Activated naive CD8-positive, alpha-beta T cell (primary cell): ENCODE data around the gene PDE4A.
"Not testable (repeated sequence)": the region's sequence is repeated elsewhere in the genome, so short reads cannot be mapped to it uniquely, and the experiment has no call there.

Experiments used
- H3K27ac Mint-ChIP-seq: one replicate; pipeline ENCODE4 v1.8.0; 2021; ENCODE audit warnings: mixed read lengths
- H3K27me3 Mint-ChIP-seq: one replicate; pipeline ENCODE4 v1.8.0; 2021; ENCODE audit warnings: mixed read lengths
- H3K36me3 Mint-ChIP-seq: one replicate; pipeline ENCODE4 v1.8.0; 2021; ENCODE audit warnings: mixed read lengths
- H3K4me1 Mint-ChIP-seq: one replicate; pipeline ENCODE4 v1.8.0; 2021; ENCODE audit warnings: low read depth, mixed read lengths
- H3K4me3 Mint-ChIP-seq: one replicate; pipeline ENCODE4 v1.8.0; 2021; ENCODE audit warnings: mild to moderate bottlenecking, mixed read lengths
- H3K9me3 Mint-ChIP-seq: one replicate; pipeline ENCODE4 v1.8.0; 2021; ENCODE audit warnings: low read depth, mixed read lengths

The PDE4A gene

DNA sequence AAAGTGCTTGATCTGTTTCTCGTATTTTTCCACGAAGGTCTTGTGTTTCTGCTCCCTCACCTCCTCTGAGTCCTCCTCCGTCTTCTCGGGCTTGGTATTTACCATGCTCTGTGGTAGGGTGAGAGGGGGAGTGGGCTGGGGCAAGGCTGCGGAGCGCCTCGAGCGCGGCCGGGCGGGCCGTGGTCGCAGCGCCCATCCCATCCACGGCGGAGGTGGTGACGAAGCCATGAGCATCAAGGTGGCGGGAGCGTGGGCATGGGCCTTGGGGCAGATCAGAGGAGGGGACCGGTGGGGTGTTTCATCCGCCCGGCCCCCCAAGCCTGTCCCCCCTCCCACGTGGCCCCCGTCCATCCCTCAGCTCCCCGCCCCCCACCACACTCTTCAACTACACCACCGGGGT, 24.9 kb upstream of the PDE4A start:
- Mint-ChIP-seq H3K4me3 (no peak overlapping the region), H3K9me3 (no peaks in the 10 kb centered on the region), H3K27ac (no peak overlapping the region), H3K4me1 (peaks cover 16% of the 10 kb centered on the region), H3K36me3 (no peaks in the 10 kb centered on the region), H3K27me3 (no peaks in the 10 kb centered on the region)

- no peak overlapping the region for H3K4me3 Mint-ChIP-seq
- H3K27ac Mint-ChIP-seq = no peak overlapping the region
- no peaks in the 10 kb centered on the region for H3K27me3 Mint-ChIP-seq
- peaks cover 21% of the 10 kb centered on the region for H3K4me1 Mint-ChIP-seq
- no peaks in the 10 kb centered on the region for H3K36me3 Mint-ChIP-seq
- no peaks in the 10 kb centered on the region for H3K9me3 Mint-ChIP-seq
Observed at GRCh38 chr19:10395917-10396316, 24.4 kb upstream of the PDE4A start.

DNA sequence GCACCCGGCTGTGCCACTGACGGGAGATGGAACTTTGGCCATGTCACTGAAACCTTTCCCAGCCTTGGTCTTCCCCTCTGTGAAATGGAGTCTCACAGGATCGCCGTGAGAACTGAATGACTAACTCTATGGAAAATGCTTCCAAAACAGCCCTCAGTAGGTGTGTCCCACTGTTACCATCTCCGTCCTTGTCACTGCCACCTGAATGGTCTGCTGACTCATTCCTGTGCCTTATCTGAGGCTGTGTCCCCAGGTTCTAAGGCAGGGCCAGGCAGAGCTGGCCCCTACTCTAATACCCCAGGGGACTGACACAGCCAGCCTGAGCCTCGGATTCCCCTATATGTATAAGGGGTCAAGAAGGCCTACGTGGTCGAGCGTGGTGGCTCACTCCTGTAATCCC, 21.5 kb upstream of the PDE4A start:
- no peaks in the 10 kb centered on the region for H3K9me3 Mint-ChIP-seq
- peaks cover 4% of the 10 kb centered on the region for H3K36me3 Mint-ChIP-seq
- H3K4me3 Mint-ChIP-seq = no peak overlapping the region
- peaks cover 36% of the 10 kb centered on the region for H3K4me1 Mint-ChIP-seq
- H3K27me3 Mint-ChIP-seq = no peaks in the 10 kb centered on the region
- no peak overlapping the region for H3K27ac Mint-ChIP-seq

DNA sequence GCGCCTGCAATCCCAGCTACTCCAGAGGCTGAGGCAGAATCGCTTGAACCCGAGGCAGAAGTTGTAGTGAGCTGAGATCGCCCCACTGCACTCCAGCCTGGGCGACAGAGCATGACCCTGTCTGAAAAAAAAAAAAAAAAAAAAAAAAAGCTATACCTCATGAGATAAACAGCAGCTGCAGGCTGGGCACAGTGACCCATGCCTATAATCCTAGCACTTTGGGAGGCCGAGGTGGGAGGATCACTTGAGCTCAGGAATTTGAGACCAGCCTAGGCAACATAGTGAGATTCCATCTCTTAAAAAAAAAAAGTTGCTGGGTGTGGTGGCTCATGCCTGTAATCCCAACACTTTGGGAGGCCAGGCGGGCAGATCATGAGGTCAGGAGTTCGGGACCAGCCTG, 21.0 kb upstream of the PDE4A start:
- H3K4me3 Mint-ChIP-seq, H3K27ac Mint-ChIP-seq, H3K27me3 Mint-ChIP-seq, H3K9me3 Mint-ChIP-seq, H3K36me3 Mint-ChIP-seq: not testable (repeated sequence)
- H3K4me1 Mint-ChIP-seq = peaks cover 38% of the 10 kb centered on the region

DNA sequence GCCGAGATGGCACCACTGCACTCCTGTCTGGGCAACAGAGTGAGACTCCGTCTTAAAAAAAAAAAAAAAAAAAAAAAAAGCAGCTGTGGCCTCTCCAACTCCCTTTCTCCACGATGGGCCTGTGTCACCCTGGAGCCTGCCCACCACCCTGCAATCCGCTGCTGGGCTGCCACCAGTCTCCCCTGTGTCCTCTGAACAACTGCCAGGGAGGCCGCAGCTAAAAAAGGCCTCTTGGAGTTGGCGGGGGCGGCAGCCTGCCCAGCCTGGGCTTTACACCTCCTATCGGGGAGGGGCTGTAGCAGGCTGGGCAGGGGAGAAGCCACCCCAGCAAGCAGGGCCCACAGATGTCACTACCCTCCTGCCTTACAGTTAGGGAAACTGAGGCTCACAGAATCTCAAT, 20.5 kb upstream of the PDE4A start:
- Mint-ChIP-seq H3K4me3 (no peak overlapping the region), H3K36me3 (peaks cover 4% of the 10 kb centered on the region), H3K4me1 (peaks cover 42% of the 10 kb centered on the region), H3K9me3 (no peaks in the 10 kb centered on the region), H3K27ac (no peak overlapping the region), H3K27me3 (no peaks in the 10 kb centered on the region)

- no peaks in the 10 kb centered on the region for H3K9me3 Mint-ChIP-seq
- peak overlapping the region; percentile 92 for H3K27ac Mint-ChIP-seq
- peaks cover 63% of the 10 kb centered on the region for H3K4me1 Mint-ChIP-seq
Observed at GRCh38 chr19:10402441-10403038, 17.8 kb upstream of the PDE4A start.

GRCh38 chr19:10403137-10404021, 17.0 kb upstream of the PDE4A start, which contains the start of gene CDC37:
CDC37 (minus strand) TSS chr19:10403542; CDS start chr19:10403479, 63 bp downstream.
- Mint-ChIP-seq H3K9me3 (no peaks in the 10 kb centered on the region), H3K27me3 (no peaks in the 10 kb centered on the region), H3K36me3 (peaks cover 4% of the 10 kb centered on the region), H3K4me1 (peaks cover 63% of the 10 kb centered on the region), H3K4me3 (peak within 1 kb of the TSS; percentile 99), H3K27ac (peak within 1 kb of the TSS; percentile 92)

More at GRCh38 chr19:10402441-10403038, 17.8 kb upstream of the PDE4A start:
- H3K36me3 Mint-ChIP-seq = peaks cover 4% of the 10 kb centered on the region
- no peaks in the 10 kb centered on the region for H3K27me3 Mint-ChIP-seq
- H3K4me3 Mint-ChIP-seq = peak overlapping the region; percentile 99

DNA sequence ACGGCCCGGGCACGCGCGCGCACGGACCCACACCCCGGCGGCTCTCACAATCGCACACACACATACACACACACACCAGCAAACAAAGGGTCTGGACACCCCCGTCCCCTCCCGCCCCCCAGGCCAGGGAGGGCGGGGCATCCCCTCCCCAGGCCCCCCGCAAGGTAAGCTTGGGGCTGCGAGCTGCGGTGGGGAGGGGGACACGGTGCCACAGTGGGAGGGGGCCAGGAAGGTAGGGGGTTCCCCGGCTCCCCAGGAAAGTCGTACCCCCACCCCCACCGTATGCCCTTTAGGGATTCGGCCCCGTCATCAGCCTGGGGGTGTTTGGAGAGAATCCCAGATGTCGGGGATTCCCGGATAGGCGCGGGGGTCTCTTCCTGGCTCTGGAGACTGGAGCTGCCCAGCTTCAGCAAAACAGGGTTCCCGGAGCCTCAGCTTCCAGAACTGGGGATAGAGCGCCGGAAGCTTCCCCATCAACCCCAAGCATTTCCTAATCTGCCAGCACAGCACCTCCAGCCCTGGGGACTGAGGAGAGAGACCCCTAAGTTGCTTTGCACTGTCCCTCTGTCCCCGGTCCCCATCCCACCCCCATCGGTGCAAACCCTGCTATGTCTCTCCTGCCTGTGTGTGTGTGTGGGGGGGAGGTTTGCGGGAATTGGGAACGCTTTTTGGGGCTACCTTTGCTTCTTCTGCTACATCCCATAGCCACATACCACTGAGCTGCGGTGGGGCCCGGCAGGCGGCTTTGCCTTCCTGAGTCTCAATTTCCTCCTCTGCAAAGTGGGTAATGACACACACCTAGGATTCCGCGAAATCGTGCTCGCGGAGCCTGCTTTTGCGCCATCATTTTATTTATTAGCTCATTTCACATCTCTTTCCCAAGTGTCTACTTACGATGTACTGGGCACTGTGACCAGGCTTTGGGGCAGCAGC, 15.2 kb upstream of the PDE4A start:
- peak overlapping the region; percentile 99 for H3K4me3 Mint-ChIP-seq
- H3K27me3 Mint-ChIP-seq = no peaks in the 10 kb centered on the region
- H3K27ac Mint-ChIP-seq = peak overlapping the region; percentile 83
- H3K36me3 Mint-ChIP-seq = peaks cover 4% of the 10 kb centered on the region
- H3K9me3 Mint-ChIP-seq = no peaks in the 10 kb centered on the region
- peaks cover 73% of the 10 kb centered on the region for H3K4me1 Mint-ChIP-seq

- H3K4me1 Mint-ChIP-seq = peaks cover 68% of the 10 kb centered on the region
- no peaks in the 10 kb centered on the region for H3K9me3 Mint-ChIP-seq
- H3K27ac Mint-ChIP-seq = no peak overlapping the region
- H3K27me3 Mint-ChIP-seq = no peaks in the 10 kb centered on the region
- no peak overlapping the region for H3K4me3 Mint-ChIP-seq
- peaks cover 4% of the 10 kb centered on the region for H3K36me3 Mint-ChIP-seq
Observed at GRCh38 chr19:10406191-10406590, 14.1 kb upstream of the PDE4A start.

DNA sequence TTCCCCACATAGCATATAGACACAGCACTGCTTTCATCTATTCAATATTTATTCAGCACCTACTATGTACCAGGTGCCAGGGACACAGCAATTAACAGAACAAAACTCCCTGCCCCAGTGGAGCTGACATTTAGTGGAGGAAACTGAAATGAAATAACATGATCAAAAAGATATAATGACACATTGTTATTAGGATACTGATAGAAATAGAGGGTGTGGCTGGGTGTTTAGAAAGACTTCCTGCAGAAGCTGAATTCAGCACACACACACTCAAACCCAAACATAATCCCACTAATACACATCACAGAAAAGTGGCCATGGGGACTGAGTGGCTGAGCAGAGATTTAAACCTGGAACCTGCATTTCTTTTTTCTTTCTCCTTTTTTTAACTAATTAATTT, 13.2 kb upstream of the PDE4A start:
- Mint-ChIP-seq H3K27me3 (no peaks in the 10 kb centered on the region), H3K36me3 (peaks cover 3% of the 10 kb centered on the region), H3K27ac (no peak overlapping the region), H3K9me3 (no peaks in the 10 kb centered on the region), H3K4me1 (peaks cover 65% of the 10 kb centered on the region), H3K4me3 (peak overlapping the region; percentile 41)

- Mint-ChIP-seq H3K27ac (peak overlapping the region; percentile 77), H3K9me3 (no peaks in the 10 kb centered on the region), H3K36me3 (no peaks in the 10 kb centered on the region), H3K4me3 (peak overlapping the region; percentile 58), H3K27me3 (no peaks in the 10 kb centered on the region), H3K4me1 (peaks cover 68% of the 10 kb centered on the region)
Observed at GRCh38 chr19:10408511-10409283, 11.6 kb upstream of the PDE4A start.

- H3K4me3 Mint-ChIP-seq, H3K27me3 Mint-ChIP-seq: not testable (repeated sequence)
Observed at GRCh38 chr19:10411224-10411623, 9.1 kb upstream of the PDE4A start.

GRCh38 chr19:10412257-10412977, 7.9 kb upstream of the PDE4A start:
- no peaks in the 10 kb centered on the region for H3K27me3 Mint-ChIP-seq
- H3K9me3 Mint-ChIP-seq = no peaks in the 10 kb centered on the region
- H3K4me1 Mint-ChIP-seq = peaks cover 56% of the 10 kb centered on the region
- no peaks in the 10 kb centered on the region for H3K36me3 Mint-ChIP-seq
- peak overlapping the region; percentile 53 for H3K4me3 Mint-ChIP-seq
- peak overlapping the region; percentile 85 for H3K27ac Mint-ChIP-seq

More at GRCh38 chr19:10411224-10411623, 9.1 kb upstream of the PDE4A start:
- H3K27ac Mint-ChIP-seq, H3K9me3 Mint-ChIP-seq, H3K36me3 Mint-ChIP-seq: not testable (repeated sequence)
- H3K4me1 Mint-ChIP-seq = peaks cover 58% of the 10 kb centered on the region

GRCh38 chr19:10416083-10416379, 4.3 kb upstream of the PDE4A start:
- Mint-ChIP-seq H3K4me3 (peak overlapping the region; percentile 76), H3K4me1 (peaks cover 49% of the 10 kb centered on the region), H3K27me3 (peaks cover 11% of the 10 kb centered on the region), H3K9me3 (no peaks in the 10 kb centered on the region), H3K36me3 (no peaks in the 10 kb centered on the region), H3K27ac (peak overlapping the region; percentile 46)
